ENCODE measurements around the gene RFC3. TPM values are rescaled to one million over a fixed set of nuclear protein-coding genes. Genes with fewer than 3 reads are reported as not detected.
A peak's percentile ranks its signal among the peaks of the same experiment; 100 is the strongest.

Gene RFC3
- polyA plus RNA-seq (2011; rRNA removed) (39.9 and 54.5 TPM in 2 replicates), polyA plus RNA-seq (2017; fragmentation: RNase III; extraction: RNeasy Plus Mini Kit Qiagen cat#74134 plus additional on column Dnase treatment) (44.0 to 45.3 TPM (median 44.2 TPM) in 3 replicates), polyA minus RNA-seq (2011; rRNA and poly(A)+ RNA removed) (12.5 and 18.0 TPM in 2 replicates)
- polyA plus RNA-seq (2012; cell fraction: cytosol; rRNA removed) = 23.9 and 26.5 TPM in 2 replicates
- 13.2 and 19.3 TPM in 2 replicates for polyA plus RNA-seq (2012; cell fraction: nucleus; rRNA removed)

DNA sequence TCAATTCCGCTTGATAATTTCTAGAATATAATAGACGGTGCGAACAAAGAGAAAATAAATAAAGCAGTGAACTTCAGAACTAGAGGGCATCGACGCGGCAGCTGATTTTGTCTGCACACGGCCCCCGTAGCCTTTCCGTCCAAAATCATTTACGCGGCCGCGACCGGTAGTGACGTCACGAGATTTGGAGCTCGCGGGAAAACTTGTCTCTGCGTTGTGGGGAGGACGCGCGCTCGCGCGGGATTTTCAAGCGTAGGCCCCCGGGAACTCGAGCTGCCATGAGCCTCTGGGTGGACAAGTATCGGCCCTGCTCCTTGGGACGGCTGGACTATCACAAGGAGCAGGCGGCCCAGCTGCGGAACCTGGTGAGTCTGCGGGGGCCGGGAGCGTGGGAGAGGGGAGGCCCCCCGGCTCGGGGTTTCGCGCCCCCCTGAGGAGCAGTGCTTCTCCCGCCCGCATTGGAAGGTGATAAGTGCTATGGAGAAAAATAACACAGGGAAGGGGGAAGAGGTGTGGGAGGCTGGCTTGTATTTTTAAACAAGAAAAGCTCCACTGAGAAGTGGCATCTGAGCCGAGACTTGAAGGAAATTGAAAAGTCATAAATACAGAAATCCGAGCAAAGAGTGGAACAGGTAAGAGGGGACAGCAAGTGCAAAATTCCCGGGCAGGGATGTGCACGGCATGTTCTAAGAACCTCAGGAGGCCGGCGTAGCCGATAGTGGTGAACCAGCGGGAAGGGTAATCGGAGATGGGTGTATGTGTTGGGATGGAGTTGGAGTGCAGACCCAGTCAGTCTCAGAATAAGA is at the start of gene RFC3:
Gene RFC3 (plus strand): TSS at position 249 of the 806 bp plus-strand sequence. CDS start 30 bp downstream, at position 279.
- ATAC-seq = peak; percentile 99 to 100
- no peak for FAIRE-seq
- Histone ChIP-seq H3K4me1 (peaks cover 8% of the 10 kb centered on the region; the same call in 1 of the 3 replicates), H3K4me2 (peak within 1 kb of the TSS; percentile 93), H3K27ac (peak within 1 kb of the TSS; percentile 89 to 95), H3K9me3 (no peaks in the 10 kb centered on the region), H3K4me3 (peak within 1 kb of the TSS; percentile 62)
- peak; percentile 60 to 93 for DNase-seq (ENCODE audit: low read depth in 1 of 2, low spot score in 1 of 2)
- TF ChIP-seq SMC3 (IDR thresholded peaks at IDR 0.05) (peak; percentile 11; the same call in 1 of the 3 replicates), GATA3 (IDR thresholded peaks at IDR 0.05; ENCODE audit: borderline replicate concordance) (peak; percentile 62; the same call in 1 of the 2 replicates), CHD2 (IDR thresholded peaks at IDR 0.05; ENCODE audit: low read length, partially characterized antibody) (peak; percentile 86), CEBPB (IDR thresholded peaks at IDR 0.05) (no peak), ZSCAN20 (CRISPR knock-in tag; IDR thresholded peaks at IDR 0.05) (no peak), FOXS1 (CRISPR knock-in tag; IDR thresholded peaks at IDR 0.05) (no peak), JUN (IDR thresholded peaks at IDR 0.05) (peak in 1 of 2 experiments; percentile 83; a peak in 2 of 5 replicates), PHF8 (IDR thresholded peaks at IDR 0.05; ENCODE audit: borderline replicate concordance, low read depth) (peak; percentile 64; the same call in 1 of the 2 replicates), POLR2A (IDR thresholded peaks at IDR 0.05; ENCODE audit: low read length) (0 out of 2 replicates have a peak, but pooled peaks have one; percentile 28), KDM5A (IDR thresholded peaks at IDR 0.05) (peak; percentile 72), FOSL2 (IDR thresholded peaks at IDR 0.05) (no peak), FOSL2 (CRISPR knock-in tag; IDR thresholded peaks at IDR 0.05) (0 out of 2 replicates have a peak, but pooled peaks have one; percentile 2), RNF2 (IDR thresholded peaks at IDR 0.05; ENCODE audit: borderline replicate concordance, low read depth) (no peak), RAD21 (conservative IDR thresholded peaks at IDR 0.05 in 1 of 2, IDR thresholded peaks at IDR 0.05 in 1 of 2) (peak in 1 of 2 experiments; percentile 14; a peak in 2 of 5 replicates), MYC (IDR thresholded peaks at IDR 0.05; ENCODE audit: borderline replicate concordance, low read length) (no peak)
- TF ChIP-seq, protein P1, sequence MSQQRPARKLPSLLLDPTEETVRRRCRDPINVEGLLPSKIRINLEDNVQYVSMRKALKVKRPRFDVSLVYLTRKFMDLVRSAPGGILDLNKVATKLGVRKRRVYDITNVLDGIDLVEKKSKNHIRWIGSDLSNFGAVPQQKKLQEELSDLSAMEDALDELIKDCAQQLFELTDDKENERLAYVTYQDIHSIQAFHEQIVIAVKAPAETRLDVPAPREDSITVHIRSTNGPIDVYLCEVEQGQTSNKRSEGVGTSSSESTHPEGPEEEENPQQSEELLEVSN (IDR thresholded peaks at IDR 0.05; ENCODE audit: borderline replicate concordance, low read depth) = peak; percentile 82
- TF ChIP-seq, protein P2, sequence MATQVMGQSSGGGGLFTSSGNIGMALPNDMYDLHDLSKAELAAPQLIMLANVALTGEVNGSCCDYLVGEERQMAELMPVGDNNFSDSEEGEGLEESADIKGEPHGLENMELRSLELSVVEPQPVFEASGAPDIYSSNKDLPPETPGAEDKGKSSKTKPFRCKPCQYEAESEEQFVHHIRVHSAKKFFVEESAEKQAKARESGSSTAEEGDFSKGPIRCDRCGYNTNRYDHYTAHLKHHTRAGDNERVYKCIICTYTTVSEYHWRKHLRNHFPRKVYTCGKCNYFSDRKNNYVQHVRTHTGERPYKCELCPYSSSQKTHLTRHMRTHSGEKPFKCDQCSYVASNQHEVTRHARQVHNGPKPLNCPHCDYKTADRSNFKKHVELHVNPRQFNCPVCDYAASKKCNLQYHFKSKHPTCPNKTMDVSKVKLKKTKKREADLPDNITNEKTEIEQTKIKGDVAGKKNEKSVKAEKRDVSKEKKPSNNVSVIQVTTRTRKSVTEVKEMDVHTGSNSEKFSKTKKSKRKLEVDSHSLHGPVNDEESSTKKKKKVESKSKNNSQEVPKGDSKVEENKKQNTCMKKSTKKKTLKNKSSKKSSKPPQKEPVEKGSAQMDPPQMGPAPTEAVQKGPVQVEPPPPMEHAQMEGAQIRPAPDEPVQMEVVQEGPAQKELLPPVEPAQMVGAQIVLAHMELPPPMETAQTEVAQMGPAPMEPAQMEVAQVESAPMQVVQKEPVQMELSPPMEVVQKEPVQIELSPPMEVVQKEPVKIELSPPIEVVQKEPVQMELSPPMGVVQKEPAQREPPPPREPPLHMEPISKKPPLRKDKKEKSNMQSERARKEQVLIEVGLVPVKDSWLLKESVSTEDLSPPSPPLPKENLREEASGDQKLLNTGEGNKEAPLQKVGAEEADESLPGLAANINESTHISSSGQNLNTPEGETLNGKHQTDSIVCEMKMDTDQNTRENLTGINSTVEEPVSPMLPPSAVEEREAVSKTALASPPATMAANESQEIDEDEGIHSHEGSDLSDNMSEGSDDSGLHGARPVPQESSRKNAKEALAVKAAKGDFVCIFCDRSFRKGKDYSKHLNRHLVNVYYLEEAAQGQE (IDR thresholded peaks at IDR 0.05) = peak; percentile 84
- TF ChIP-seq, protein P3, sequence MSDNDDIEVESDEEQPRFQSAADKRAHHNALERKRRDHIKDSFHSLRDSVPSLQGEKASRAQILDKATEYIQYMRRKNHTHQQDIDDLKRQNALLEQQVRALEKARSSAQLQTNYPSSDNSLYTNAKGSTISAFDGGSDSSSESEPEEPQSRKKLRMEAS (IDR thresholded peaks at IDR 0.05) = peak; percentile 71; the same call in 1 of the 2 replicates
- ChIA-PET CTCF (interaction anchor here (1.6 kb wide), 1 partner anchor 17 kb away, joined by 4 read pairs; no protein-coding TSS in a partner anchor), POLR2A (interaction anchor here (0.7 to 1.7 kb wide), 3 partner anchors 22 to 338 kb away, joined by 4 to 8 read pairs (median 4); no protein-coding TSS in a partner anchor)
- WGBS (ENCODE audit: missing lambda C conversion rate) = 2% methylated on average over 41 of the region's 50 CpGs

- no peak for FAIRE-seq
- TF ChIP-seq, protein P2 (IDR thresholded peaks at IDR 0.05) = no peak
- TF ChIP-seq MAFK (IDR thresholded peaks at IDR 0.05; ENCODE audit: partially characterized antibody) (peak; percentile 37), JUNB (IDR thresholded peaks at IDR 0.05) (no peak), NFE2L2 (conservative IDR thresholded peaks at IDR 0.05; ENCODE audit: low read length) (no peak), HEYL (CRISPR knock-in tag; IDR thresholded peaks at IDR 0.05) (no peak), EHF (CRISPR knock-in tag; IDR thresholded peaks at IDR 0.05) (no peak), RCOR1 (IDR thresholded peaks at IDR 0.05; ENCODE audit: low read depth, low read length) (no peak)
- H3K4me1 ChIP-seq = no peaks in the 10 kb centered on the region
- H3K27ac ChIP-seq = no peak overlapping the region
- ChIA-PET CTCF (no interaction called here), POLR2A (no interaction called here)
- WGBS (ENCODE audit: missing lambda C conversion rate) = 32% methylated on average over 2 of the region's 2 CpGs
- H3K9me3 ChIP-seq = no peaks in the 10 kb centered on the region
- DNase-seq (ENCODE audit: low read depth in 1 of 2, low spot score in 1 of 2) = no peak
- no peak for ATAC-seq
- no peak overlapping the region for H3K4me3 ChIP-seq
- H3K4me2 ChIP-seq = no peak overlapping the region
These were observed 46.7 kb upstream of the RFC3 start for GRCh38 chr13:33771296-33771695.
